ENCODE results near the gene RRAGC.
"Not testable (repeated sequence)": the region's sequence is repeated elsewhere in the genome, so short reads cannot be mapped to it uniquely, and the experiment has no call there.

Gene RRAGC

GRCh38 chr1:38815903-38816627, 43.5 kb downstream of the RRAGC start:
- no peak for DNase-seq

GRCh38 chr1:38814984-38815464, 44.5 kb downstream of the RRAGC start:
- DNase-seq: no peak

- DNase-seq: no peak
Measured at GRCh38 chr1:38814444-38814983, 45.1 kb downstream of the RRAGC start.

- DNase-seq: no peak
Measured at GRCh38 chr1:38812981-38813380, 46.6 kb downstream of the RRAGC start.

- DNase-seq: not testable (repeated sequence)
Measured at GRCh38 chr1:38811466-38811865, 48.1 kb downstream of the RRAGC start.

- DNase-seq: no peak
Measured at GRCh38 chr1:38806090-38806489, 53.5 kb downstream of the RRAGC start.

- DNase-seq: no peak
Measured at GRCh38 chr1:38805036-38805435, 54.5 kb downstream of the RRAGC start.

- DNase-seq: no peak
Measured at GRCh38 chr1:38804062-38804886, 55.3 kb downstream of the RRAGC start.

GRCh38 chr1:38803647-38804046, 55.9 kb downstream of the RRAGC start:
- no peak for DNase-seq

GRCh38 chr1:38800720-38801671, 58.6 kb downstream of the RRAGC start:
- DNase-seq: no peak

- no peak for DNase-seq
Measured at GRCh38 chr1:38793299-38793698, 66.3 kb downstream of the RRAGC start.

- no peak for DNase-seq
Measured at GRCh38 chr1:38791892-38792291, 67.7 kb downstream of the RRAGC start.

GRCh38 chr1:38791164-38791515, 68.4 kb downstream of the RRAGC start:
- no peak for DNase-seq

GRCh38 chr1:38790422-38791163, 69.0 kb downstream of the RRAGC start:
- DNase-seq: no peak

GRCh38 chr1:38789498-38790169, 69.9 kb downstream of the RRAGC start:
- no peak for DNase-seq

GRCh38 chr1:38788341-38789336, 70.9 kb downstream of the RRAGC start:
- DNase-seq: no peak
